Testis (tissue), 3 donors: ENCODE results near the gene SRPK1. TPM values are rescaled to one million over a fixed set of nuclear protein-coding genes. Genes with fewer than 3 reads are reported as not detected.

Source experiments
- DNase-seq: peaks from one replicate; pipeline ENCODE4 v3.0.0-alpha.2; 2019
- H3K27ac ChIP-seq, 2 donors: fragments of 200-600 bp; sonication (generic); one replicate each; pipeline ENCODE4 v1.5.1; 2019
- H3K27me3 ChIP-seq: fragments of 200-600 bp; sonication (generic); one replicate; pipeline ENCODE4 v1.5.1; 2019
- H3K36me3 ChIP-seq: fragments of 200-600 bp; sonication (generic); one replicate; pipeline ENCODE4 v1.5.1; 2017; ENCODE audit warnings: low read depth; ENCODE audit errors: missing control alignments
- H3K4me1 ChIP-seq: fragments of 200-600 bp; sonication (generic); one replicate; pipeline ENCODE4 v1.5.1; 2019
- H3K4me3 ChIP-seq, 2 donors: fragments of 200-600 bp; sonication (generic); one replicate each; pipeline ENCODE4 v1.5.1; 2017 to 2019
- H3K9me3 ChIP-seq: fragments of 200-600 bp; sonication (generic); one replicate; pipeline ENCODE4 v1.5.1; 2017
- CTCF ChIP-seq, 3 experiments: fragments of 450-650 bp in 2 of 3; fragments of 200-600 bp in 1 of 3; sonication (generic) in 1 of 3; IDR thresholded peaks; one replicate each; pipeline ENCODE4 v1.5.1; 2016 to 2019; ENCODE audit warnings: antibody characterized with exemption in 3 of 3, mild to moderate bottlenecking in 2 of 3, moderate library complexity in 1 of 3
- POLR2A ChIP-seq: fragments of 450-650 bp; IDR thresholded peaks from one replicate; pipeline ENCODE4 v1.6.1; 2017; ENCODE audit warnings: antibody characterized with exemption, mild to moderate bottlenecking, moderate library complexity
- WGBS, 2 donors: methylation state at CpG; one replicate each; pipeline ENCODE4 v1.1.5; 2018; 5-methylcytosine and 5-hydroxymethylcytosine counted together
- intact Hi-C: fragments of 100-400 bp; cut with DNase I; formaldehyde crosslinking; loops from one replicate; pipeline ENCODE4 v1.15.1; 2023; ENCODE audit warnings: low total_unique reads
- polyA plus RNA-seq: library from polyadenylated mRNA; stranded (reverse); fragments of 350-450 nt; fragmentation: Illumina TruSeq; extraction: RNeasy Lipid Tissue Mini Kit (QIAGEN cat#74804); gene quantifications from one replicate; pipeline ENCODE4 v1.2.3, GENCODE V29; 2014; ENCODE audit warnings: low read depth, low replicate concordance; ENCODE audit not compliant: insufficient read depth
- total RNA-seq, 2 donors: library from RNA; depleted of rRNA; stranded (reverse); fragments of >200 nt; gene quantifications; one replicate each; pipeline ENCODE4 v1.2.3, GENCODE V29; 2016

The SRPK1 gene
- total and polyA plus RNA-seq, 3 donors from 2014 or later, result 77.3 to 86.3 (median 84.6) TPM

GRCh38 chr6:35893246-35893645 lies 27.7 kb downstream of the SRPK1 start:
- Histone ChIP-seq H3K36me3 (no peaks in the 10 kb centered on the region), H3K4me3 (no peak overlapping the region), H3K27me3 (no peaks in the 10 kb centered on the region), H3K9me3 (no peaks in the 10 kb centered on the region), H3K4me1 (no peaks in the 10 kb centered on the region), H3K27ac (no peak overlapping the region)
- no peak for DNase-seq
- TF ChIP-seq CTCF (IDR thresholded peaks at IDR 0.05) (no peak), POLR2A (no peak)
- WGBS, 2 donors, result 94 to 97% methylated on average over 6 of the region's 6 CpGs
- intact Hi-C loops, result no loop called here

DNA sequence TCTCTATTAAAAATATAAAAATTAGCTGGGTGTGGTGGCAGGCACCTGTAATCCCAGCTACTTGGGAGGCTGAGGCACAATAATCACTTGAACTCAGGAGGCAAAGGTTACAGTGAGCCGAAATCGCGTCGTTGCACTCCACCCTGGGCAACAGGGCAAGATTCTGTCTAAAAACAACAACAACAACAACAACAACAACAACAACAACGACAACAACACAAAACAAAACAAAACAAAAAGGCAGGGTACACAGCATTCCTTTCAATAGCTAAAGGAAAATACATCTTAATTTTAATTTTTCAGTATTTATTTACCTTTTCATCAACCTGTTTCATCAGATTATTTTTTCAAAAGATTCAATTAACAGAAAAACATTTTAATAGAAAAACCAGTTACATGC lies 28.4 kb downstream of the SRPK1 start:
- intact Hi-C loops, result no loop called here
- WGBS, 2 donors, result 84 to 95% methylated on average over 5 of the region's 5 CpGs
- no peak overlapping the region for H3K4me3 ChIP-seq

DNA sequence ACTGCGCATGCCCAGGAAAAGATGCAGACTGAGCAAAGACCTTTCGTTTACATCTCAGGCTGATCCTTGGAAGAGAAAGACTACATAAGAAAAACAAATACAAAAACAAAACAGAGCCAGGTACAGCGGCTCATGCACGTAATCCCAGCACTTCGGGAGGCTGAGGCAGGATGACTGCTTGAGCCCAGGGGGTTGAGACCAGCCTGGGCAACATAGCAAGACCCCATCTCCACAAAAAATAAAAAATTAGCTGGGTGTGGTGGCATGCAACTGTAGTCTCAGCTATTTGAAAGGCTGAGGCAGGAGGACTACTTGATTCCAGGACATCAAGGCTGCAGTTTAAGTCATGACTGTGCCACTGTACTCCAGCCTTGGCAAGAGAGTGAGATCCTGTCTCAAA lies 41.7 kb downstream of the SRPK1 start:
- WGBS, 2 donors, result 93 to 96% methylated on average over 5 of the region's 5 CpGs
- no peak overlapping the region for H3K4me3 ChIP-seq
- H3K27me3 ChIP-seq, result no peaks in the 10 kb centered on the region
- intact Hi-C loops, result no loop called here
- TF ChIP-seq POLR2A (no peak), CTCF (IDR thresholded peaks at IDR 0.05) (no peak)
- DNase-seq, result no peak
- no peak overlapping the region for H3K27ac ChIP-seq
- no peaks in the 10 kb centered on the region for H3K4me1 ChIP-seq
- H3K9me3 ChIP-seq, result no peaks in the 10 kb centered on the region
- H3K36me3 ChIP-seq, result no peaks in the 10 kb centered on the region

More for the DNA sequence above, 28.4 kb downstream of the SRPK1 start:
- H3K27me3 ChIP-seq, result no peaks in the 10 kb centered on the region
- no peak overlapping the region for H3K27ac ChIP-seq
- no peak for TF ChIP-seq CTCF (IDR thresholded peaks at IDR 0.05)
- no peaks in the 10 kb centered on the region for H3K36me3 ChIP-seq
- H3K4me1 ChIP-seq, result no peaks in the 10 kb centered on the region
- H3K9me3 ChIP-seq, result no peaks in the 10 kb centered on the region
- no peak for DNase-seq

GRCh38 chr6:35876902-35877301 lies 44.0 kb downstream of the SRPK1 start:
- Histone ChIP-seq H3K4me3 (no peak overlapping the region), H3K36me3 (no peaks in the 10 kb centered on the region), H3K9me3 (no peaks in the 10 kb centered on the region), H3K27ac (no peak overlapping the region), H3K27me3 (no peaks in the 10 kb centered on the region), H3K4me1 (no peaks in the 10 kb centered on the region)
- intact Hi-C loops, result no loop called here
- WGBS, 2 donors, result 92% methylated on average over 2 of the region's 2 CpGs
- TF ChIP-seq POLR2A (no peak), CTCF (IDR thresholded peaks at IDR 0.05) (no peak)
- no peak for DNase-seq

- Histone ChIP-seq H3K9me3 (no peaks in the 10 kb centered on the region), H3K4me3 (no peak overlapping the region), H3K36me3 (no peaks in the 10 kb centered on the region), H3K27ac (no peak overlapping the region), H3K27me3 (no peaks in the 10 kb centered on the region), H3K4me1 (no peaks in the 10 kb centered on the region)
- intact Hi-C loops, result no loop called here
- no peak for DNase-seq
- no peak for TF ChIP-seq POLR2A
- no peak for TF ChIP-seq CTCF (IDR thresholded peaks at IDR 0.05)
- 82 to 83% methylated on average over 1 of the region's 1 CpG for WGBS, 2 donors
Measured at GRCh38 chr6:35874730-35875129, 46.2 kb downstream of the SRPK1 start.
